NCI-H1436 (cell line): ENCODE data around the gene EN1.

Source experiments
- DNase-seq: peaks from one replicate; lab custom pipeline; 2025; lab: John Stamatoyannopoulos, UW

Gene EN1

DNA sequence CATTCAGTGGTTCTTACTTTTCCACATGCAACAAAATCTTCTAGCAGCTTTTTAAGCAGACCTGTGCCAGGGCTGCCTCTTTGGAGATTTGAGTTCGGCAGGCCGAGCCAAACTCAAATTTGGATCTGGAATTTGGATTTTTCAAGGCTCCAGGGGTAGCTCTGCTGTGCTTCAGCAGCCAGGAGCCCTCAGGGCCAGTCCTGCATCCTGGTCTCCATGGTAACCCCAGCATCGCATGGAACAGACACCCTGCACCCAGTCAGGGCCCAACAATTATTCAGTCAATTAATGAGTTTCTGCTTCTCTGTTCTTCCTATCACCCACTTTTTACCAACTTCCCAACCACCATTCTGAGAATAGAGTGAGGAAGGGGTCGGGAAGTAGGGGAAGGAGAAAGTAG lies 30.0 kb downstream of the EN1 start:
- DNase-seq = no peak

DNA sequence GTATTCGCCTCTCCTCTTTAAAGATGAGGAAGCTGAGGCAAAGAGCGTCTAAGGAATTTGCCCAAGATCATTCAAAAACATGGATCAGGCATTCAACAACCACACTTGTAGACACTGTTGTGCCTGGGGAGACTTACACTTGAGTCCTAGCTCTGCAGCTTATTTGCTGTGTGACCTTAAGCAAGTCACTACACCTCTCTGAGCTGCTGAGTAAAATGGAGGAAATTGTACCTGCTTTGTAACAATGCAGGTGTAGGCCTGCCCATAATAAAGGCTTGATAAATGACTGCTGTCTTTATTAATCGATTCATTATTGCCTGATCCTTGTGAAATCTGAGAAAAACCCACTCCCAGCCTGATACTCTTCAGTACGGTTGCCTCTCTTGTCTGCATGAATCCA lies 30.8 kb downstream of the EN1 start:
- DNase-seq = no peak

DNA sequence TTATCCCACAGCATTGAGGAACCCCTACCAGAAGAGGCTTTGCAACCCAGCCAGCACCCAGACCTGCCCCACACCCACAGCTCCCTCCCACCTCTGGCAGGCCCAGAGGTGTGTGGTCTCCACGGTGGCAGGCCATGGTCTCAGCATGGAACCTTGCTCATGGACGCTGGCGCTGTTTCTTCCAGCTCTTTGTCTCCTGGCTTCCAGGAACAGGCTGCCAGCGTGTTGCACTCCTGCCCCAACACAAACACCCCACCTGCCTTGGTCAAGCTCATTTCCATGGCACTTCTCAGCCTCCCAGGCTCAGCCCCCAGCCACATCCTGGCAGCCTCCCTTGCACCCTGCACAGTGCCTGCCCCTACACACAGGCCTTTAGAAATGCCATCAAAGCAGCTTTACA lies 31.7 kb downstream of the EN1 start:
- no peak for DNase-seq

DNA sequence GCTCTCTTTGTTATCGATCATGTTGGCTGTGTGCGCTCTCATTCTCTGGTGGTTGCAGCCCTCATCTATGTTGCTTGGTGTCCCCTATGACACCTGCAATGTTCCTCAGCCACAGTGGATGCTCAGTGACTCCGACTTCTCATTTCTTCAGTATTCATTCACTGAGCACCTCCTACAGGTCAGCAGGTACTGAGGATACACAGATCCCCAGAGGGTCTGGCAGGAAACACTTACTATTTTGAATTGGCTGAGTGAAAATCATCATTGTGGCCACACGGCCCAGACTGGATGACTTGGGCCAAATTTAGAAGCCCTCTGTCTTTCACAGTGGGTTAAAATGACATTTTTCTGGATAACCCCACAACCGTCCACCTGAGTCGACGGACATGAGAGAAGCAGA lies 32.1 kb downstream of the EN1 start:
- DNase-seq = no peak

DNA sequence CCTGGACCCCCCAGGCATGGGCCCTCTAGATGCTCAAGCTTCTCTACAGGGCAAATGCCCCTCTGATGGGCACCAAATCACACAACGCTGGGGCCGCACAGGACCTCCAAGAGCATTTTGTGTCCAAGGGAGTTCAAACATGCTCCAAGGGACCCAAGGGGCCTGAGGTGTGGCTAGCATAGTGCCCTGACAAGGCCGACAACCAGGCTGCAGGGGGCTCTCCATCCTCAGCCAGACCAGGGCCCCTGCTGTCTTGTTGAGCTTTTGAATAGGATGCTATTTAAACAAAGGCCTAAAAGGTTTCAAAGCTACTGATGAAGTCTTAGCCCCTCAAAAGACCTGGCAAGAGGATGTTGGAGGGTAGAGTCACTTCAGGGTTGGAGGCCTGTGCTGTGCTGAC lies 33.1 kb downstream of the EN1 start:
- DNase-seq = no peak

DNA sequence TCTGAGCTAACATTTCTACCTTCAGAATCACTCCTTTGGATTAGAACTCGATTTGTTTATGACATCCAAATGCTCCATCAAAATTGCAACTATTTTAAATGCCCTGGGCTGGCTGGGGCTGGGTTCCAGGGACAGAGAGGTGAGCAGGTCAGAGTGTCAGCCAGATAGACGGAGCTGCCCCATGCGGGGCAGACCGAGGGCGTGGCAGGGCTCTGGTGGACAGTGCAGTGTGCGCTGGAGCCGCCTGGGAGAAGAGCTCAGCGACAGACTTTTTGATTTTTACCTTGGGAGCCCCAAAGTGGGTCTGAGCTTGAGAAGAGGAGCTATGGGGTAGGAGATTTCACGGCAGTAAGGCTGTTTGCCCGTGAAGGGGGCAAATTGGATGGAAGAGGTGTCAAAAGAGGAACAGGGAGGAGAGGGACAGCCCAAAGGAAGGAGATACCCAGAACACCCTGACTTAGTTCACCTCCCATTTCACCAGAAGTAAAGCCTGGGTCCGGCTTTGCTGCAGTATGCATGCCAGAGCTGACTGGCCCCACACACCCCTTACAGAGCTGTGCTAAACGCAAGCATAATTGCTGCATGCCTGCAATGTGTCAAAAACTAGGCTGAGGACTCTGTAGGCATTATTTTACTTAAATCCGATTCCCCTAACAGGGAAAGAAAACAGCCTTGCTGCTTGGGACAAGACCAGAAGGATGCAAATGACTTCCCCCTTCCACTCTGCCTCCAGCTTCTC lies 33.7 kb downstream of the EN1 start:
- DNase-seq = no peak

DNA sequence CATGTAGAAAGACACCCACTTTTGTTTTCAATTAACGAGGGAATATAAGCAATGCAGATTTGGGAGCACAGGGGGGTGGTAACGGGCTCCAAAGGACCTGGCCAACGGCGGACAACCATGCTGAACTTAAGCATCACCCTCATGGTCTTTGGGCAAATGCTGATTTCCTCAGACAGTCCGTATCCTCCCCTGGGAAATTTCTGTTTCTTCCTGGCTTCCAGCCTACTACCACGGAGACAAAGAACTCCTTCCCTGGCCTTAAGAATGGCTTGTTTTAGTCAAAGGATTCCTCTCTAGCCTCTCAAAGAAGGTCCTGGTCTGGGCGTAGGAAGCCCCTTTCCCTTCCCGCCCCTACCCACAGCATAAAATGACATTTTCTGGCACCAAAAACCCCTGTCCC lies 34.3 kb downstream of the EN1 start:
- no peak for DNase-seq

DNA sequence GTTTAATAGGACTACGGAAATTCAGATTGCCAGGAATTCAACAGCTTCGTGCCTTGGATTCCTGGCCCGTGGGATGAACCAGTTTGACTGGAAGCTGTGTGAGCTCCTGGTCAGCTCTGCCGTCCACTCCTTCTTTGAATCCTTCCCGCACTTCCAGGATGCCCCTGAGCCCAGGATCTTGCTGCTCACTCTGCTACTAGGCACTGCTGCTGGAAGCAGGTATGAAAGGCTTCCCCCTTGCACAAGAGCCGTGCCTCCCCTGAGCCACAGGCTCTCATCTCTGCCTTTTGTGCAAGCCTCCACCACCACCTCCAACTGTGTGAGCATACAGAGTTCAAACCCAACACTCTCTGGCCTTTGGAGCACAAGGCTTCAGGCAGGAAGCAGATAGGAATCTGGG lies 34.9 kb downstream of the EN1 start:
- no peak for DNase-seq

DNA sequence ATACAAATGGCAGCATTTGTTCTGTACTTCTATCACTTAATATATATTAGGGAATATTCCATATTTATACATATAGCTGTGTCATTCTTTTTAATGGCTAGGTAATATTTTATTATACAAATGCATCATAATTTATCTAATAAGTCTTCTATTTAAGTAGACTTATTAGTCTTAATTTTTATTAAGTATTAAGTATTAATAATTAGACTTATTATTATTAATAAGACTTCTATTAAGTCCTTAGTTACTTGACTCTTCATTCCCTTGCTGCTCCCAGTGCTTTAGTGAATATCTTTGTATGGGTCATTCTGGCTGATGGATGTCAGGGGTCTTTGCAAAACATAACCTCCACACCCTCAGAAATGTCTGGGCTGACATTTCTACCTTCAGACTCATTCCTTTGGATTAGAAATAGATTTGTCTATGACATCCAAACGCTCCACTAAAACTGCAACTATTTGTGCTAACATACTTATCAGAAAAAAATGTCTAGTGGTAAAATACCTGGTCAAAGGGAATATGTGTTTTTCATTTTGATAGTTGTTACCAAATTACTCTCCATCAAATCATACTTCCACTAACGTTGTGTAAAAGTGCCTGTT lies 35.8 kb downstream of the EN1 start:
- no peak for DNase-seq

DNA sequence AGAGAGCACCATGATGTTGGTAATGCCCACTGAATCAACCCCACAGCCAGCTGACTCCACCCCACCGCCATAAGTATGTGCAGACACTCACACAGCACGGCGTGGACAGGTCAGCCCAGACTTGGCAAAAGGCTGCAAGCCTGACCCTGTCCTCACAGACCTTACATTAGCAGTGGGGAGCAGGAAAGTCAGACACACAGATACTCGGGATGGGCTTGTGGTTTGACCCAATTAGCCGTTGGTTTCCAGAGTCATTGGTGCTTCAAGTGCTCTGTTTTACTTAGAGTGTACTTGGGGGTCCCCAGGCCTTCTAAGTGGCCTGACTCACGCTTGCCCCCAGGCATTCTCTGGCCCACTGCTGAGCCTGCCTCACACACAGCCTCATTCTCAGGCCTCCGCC lies 36.7 kb downstream of the EN1 start:
- DNase-seq = no peak

DNA sequence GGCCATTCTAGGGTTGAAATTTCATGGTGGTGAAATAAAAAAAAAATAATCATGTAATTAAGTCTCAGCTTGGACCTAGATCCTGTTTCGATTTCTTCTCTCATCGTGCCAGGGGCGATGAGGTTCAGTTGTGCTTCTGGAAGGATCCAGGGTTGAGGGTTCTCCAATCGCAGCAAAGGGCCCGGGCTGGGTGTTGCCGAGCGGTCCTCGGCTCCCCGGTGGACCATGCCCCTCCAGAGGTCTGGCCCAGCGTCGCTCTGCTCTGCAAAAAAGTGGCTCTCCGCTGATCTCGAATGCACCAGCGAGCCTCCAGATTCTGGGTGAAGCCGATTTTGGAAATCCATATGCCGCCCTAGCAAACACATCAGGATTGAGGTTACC lies 39.0 kb downstream of the EN1 start:
- DNase-seq = no peak

DNA sequence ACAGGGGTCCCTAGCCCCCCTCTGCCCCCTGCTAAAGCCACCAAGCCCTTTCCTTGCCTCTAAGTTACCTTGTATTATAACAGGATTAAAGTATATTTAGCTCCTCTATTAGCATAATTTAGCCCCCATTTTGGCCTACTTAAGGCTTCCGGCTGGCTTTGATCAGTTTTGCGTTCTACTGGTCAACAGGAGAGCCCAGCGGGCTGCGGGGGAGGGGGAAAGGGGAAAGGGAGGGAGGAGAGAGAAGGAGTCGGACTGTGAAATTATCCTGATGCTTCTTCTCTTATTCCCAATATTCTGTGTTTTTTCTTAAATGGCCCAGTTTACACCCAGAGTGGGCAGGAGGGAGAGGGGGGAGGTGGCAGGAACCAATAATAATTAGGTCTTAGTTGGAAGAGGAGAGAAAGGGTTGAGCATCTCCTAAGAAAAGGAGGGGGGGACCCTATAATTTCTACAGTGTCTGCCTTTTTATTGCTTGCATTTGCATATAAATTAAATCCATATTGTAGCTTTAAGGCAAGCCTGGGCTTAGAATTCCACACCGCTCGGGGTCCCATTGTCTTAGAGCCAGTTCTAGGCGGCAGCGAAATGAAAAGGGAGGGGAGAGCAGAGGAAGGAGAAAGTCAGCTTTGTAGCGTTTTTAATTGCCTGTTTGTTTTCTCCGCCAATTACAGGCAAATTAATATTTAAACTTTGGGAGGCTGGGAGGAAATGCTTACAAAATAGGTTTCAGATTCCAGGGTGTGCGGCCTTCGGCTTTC lies 39.6 kb downstream of the EN1 start:
- no peak for DNase-seq

DNA sequence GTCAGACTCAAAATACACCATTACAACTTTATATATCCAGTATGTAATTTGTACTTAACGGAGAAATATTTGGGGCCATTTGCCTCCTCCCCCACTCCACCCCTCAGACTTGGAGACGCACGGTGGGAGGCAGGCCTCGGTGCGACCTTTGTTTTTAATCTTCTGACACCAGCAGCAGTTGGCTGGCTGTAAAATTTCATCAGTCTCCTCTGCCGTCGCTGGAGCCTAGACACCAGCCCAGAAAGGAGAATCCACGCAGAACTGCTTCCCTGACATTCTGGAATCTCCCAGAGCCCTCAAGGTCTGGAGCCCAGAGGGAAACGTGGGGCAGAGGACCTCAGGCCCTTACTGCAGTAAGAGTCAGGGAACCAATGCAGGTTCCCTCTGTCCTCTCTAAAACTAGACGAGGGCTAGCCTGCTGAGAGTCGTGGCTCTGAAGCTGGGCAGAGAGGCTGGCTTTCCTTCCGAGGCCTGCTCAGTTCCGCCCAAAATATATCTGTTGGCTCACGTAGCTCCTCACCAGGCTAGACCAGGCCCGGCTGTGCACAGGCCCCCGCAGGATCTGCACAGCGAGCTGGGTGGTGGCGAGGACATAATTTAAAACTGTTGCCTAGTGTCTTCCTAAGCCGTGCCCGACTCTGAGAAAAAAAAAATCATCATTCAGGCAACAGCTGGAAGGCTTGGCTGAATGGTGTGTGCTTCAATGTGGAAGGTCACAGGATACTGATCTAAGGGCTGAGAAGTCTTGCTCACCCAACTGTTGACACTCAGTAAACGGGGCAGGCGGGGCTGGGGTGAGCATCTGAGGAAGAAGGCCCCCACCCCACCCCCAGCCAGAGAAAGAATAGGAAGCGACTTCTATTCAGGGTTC lies 40.4 kb downstream of the EN1 start:
- no peak for DNase-seq

DNA sequence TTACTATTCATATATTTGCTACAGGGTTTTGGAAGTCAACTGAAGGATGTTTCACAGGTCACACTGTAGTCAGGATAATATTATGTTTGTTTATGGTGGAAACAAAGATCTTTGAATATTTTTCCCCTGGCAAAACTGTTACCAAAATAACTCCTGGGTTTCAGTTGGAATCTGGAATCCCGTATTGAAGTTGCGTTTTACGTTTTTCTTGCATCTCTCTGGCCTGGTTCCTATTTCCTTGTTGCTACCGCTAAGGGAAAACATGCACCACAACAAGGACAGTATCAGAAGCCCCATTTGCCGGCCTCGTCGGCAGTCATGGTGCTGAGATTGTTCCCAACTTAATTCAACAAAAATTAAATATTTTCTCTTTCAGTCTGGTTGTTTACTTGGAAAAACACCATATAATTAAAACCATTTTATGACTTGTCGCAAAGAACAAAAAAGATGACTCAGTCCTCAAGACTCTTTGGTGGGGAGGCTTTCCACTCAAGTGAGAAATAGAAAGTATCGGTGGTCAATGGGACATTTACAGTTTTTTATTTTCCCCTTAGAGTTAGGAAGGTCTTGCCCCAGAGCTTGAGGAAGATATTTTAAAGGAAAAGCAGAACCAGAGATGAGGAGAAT lies 42.3 kb downstream of the EN1 start:
- no peak for DNase-seq

DNA sequence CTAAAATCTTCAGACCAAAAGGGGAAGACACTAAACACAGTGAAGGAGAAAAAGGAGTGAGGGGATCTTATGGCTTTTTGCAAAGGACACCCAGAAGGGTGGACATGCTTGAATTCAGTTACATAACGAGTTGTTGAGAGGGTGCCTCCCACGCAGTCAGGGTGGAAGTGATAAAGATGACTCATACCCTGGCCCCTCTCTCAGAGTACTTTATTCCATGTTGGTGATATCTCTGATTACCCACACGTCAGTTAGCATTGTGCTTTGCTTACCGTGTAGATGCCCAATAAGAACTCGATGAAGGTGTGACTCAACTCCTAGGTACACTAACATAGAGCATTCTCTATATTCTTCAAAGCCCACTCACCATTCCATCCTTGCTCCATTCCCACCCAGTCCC lies 44.4 kb downstream of the EN1 start:
- no peak for DNase-seq

DNA sequence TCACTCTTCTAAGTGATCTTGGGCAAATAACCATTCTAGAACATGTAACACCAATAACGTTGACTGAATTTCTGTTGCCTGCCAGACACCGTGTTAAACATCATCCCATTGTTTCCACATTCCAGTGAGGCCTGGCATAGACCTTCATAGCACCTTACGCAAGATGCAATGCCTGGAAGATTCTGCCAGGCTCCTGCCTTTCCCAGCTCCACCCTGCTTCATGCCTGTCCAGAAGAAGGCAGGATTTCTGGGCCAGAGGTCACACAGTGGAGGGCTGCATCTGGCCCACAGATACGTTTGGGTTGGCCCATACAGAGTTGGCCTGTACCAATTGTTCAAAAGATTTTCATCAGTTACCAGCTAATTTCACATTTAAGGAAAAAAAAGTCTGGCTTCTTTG lies 46.3 kb downstream of the EN1 start:
- no peak for DNase-seq

DNA sequence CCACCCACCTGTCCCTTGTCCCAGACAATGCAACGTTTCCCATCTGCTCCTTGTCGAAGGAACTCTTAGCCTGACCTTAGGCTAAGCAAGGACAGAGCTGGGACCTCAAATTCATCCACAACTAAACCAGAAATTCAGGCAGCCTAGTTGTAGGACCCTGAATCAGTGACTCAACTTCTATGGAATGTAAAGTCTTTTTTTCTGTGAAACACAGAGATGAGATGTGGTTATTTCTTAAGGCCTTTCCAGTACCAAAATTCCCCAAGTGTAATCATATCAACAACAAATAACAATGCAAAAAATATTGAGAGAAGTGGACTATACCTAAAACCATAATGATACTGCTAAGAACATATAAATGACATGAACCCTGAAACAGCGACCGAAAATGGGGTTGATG lies 46.7 kb downstream of the EN1 start:
- no peak for DNase-seq

DNA sequence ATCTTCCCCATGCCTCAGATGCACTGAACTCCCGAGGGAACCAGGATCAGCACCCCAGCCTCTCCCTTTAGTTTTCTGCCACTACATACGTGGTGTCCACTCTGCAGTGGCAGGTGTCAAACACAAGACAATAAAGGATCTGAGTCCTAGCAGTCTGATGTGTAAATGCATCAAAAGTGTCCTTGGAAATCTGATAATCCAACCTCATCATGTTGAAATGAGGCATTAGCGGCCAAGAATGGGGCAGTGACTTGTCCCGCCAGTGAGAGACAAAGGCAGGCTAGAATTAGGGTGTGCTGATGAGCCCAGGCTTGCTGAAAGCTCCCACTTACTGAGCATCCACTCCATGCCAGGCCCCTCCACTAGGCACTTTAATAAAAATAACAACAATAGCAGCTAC lies 52.9 kb downstream of the EN1 start:
- no peak for DNase-seq
